Activated CD4-positive, alpha-beta T cell treated with anti-CD3 and anti-CD28 coated beads for 24 hours (primary cell): ENCODE results near the gene MADD.

ENCODE experiments used
- DNase-seq, 2 donors: peaks; one replicate each; pipeline ENCODE4 v3.0.0-alpha.2; 2020; ENCODE audit warnings: low read depth in 2 of 2

MADD gene

DNA sequence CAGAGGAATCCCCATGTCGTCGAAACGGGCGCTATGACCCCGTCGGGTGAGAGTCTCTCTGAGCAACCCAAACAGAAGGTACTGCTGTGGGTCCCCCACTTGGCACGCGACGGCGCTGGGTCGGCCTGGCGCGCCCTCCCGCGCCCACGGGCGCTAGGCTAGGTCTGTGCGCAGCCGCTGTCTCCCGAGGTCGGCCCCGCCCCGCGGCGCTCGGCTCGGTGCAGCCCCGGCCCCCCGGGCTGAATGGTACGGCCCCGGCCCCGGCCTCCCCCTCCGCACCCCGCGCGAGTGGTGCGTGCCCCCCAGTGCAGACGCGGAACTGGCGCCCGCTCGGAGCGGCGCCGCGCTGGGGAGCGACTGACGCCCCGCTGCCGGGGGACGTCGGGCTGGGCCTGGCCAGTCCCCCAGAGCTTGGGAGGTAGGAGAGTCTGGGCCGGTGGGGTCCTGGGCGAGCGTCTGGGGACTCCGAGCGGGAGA is at the start of gene MADD:
Gene MADD, plus strand, starts transcription at position 305 of the 477 bp plus-strand sequence.
- DNase-seq: peak; percentile 84 to 85

DNA sequence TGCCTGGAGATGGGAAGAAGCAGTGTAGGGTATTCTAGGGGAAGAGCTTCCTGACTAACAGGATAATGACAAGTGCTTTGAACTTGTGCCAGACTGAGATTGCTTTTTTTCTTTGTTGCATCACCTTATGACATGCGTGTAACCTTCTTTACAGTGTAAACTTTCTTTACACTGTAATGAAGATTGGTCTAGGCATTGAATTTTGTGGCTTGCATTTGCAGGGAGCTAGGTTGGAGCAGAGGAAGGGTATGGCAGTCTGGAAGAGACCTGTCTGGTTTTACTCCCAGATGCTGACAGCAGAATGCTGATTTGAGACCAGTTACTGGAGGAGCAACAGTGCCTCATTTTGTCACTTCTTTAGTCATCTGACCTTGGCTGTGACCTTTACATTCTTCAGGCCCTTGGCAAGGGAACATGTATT is 49.5 kb upstream of the MADD start:
- no peak for DNase-seq

DNA sequence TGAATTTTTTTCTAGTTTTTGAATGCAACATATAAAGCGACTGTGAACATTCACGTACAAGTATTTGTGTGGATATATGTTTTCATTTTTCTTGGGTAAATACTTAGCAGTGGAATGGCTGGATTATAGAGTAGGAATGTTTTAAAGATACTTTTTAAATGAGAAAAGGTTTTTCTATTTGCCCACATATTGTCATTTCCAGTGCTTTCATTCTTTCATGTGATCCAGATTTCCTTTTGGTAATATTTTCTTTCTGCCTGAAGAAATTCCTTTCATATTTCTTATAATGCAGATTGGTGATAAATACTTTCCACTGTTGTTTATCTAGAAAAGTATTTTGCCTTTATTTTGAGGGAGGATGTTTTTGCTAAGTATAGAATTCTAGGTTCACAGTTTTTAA is 47.2 kb upstream of the MADD start:
- DNase-seq: no peak

DNA sequence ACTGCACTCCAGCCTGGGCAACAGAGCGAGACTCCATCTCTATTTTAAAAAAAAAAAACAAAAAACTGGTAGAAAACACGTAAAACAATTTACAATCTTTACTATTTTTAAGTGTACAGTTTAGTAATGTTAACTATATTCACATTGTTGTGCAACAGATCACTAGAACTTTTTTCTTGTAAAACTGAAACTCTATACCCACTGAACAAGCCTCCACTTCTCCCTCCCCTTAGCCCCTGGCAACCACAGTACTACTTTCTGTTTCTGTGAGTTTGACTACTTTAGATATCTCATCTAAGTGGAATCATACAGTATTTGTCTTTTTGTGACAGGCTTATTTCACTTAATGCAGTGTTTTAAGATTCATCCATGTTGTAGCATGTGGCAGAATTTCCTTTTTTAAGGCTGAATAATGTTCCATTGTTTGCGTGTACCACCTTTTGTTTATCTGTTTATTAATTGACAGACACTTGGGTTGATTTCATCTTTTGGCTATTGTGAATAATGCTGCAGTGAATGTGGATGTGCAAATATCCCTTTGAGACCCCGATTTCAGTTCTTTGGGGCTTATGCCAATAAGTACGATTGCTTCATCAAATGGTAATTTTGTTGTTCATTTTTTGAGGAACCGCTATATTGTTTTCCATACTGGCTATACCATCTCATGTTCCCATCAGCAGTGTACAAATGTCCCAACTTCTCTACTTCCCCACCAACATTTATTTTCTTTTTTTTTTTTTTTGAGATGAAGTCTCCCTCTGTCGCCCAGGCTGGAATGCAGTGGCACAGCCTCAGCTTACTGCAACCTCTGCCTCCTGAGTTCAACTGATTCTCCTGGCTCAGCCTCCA is 44.2 kb upstream of the MADD start:
- DNase-seq: no peak

DNA sequence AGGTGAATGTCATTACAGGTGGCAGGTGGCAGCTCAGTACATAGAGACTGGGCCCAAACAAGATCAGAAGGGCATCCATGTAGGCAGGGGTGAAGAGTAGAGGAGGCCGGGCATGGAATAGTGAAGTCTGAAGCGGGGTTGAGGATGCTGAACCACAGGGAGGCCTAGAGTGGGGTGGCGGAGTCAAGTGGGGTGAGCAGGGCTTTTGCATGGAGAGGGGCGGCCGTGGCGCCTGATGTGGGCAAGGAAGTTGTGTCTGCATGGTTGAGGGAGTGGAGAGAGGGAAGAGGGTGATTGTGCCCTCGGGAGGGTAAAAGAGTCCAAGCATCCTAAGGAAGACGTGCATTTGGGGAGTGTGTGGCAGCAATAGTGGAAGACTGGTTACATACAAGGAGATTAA is 40.8 kb upstream of the MADD start:
- no peak for DNase-seq

DNA sequence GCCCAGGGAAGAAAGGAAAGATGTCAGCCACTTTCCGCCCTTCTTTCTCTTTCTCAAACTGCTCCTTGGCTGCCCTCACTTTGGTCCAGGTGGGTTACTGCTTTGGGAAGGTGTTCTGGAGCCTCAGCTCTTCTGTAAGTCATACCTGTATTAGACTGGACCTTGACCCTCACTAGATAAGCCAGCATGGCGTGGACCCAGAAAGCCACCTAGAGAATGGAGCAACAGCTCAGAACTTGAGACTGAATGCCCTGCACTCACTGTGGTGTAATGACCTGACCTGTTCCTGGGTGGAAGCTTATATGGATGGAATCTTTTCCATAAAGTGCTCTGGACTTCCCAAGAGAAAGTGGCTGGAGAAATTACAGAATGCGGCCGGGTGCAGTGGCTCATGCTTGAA is 36.9 kb upstream of the MADD start:
- DNase-seq: no peak

DNA sequence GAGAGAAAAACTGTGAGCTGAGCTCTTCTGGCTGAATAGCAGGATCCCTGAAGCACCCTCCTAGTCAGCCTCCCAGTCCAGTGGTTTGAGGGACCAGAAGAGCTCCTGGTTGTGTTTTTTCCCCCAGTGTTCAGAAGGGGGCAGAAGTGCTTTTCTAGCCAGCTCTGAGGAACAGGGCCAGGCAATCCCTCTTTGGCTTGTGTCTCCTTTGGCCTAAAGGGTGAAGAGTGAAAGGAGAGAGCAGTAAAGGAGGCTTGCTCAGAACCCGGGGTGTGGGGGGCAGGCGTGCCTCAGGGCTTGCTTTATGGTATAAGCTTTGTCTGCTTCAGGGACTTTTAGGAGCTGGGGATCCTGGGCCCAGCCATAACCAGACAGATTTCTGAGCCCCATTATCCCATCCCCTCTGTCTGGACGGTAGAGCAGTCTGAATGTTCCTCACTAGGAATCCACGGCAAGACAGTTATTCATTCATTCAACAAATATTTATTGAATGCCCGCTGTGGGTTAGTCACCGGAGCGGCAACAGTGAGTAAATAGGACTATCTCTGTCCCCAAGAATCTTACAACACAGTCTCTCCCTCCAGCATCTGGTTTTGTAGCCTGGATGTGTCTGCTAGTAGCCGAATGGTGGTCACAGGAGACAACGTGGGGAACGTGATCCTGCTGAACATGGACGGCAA is 35.8 kb upstream of the MADD start:
- DNase-seq: no peak

DNA sequence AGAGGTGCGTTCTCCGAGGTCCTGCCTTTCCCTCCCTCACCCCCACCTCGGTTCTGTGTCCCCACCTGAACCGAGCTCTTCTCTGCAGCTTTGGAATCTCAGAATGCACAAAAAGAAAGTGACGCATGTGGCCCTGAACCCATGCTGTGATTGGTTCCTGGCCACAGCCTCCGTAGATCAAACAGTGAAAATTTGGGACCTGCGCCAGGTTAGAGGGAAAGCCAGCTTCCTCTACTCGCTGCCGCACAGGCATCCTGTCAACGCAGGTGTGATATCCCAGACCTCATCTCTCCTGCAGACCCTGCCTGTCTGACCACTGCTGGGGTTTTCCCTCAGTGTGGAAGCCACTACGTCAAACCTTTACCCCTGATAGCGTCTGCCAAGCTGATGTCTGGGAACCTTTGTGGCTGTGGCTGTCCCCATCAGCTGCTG is 35.2 kb upstream of the MADD start:
- DNase-seq: peak in 1 of 2 donors; percentile 28

DNA sequence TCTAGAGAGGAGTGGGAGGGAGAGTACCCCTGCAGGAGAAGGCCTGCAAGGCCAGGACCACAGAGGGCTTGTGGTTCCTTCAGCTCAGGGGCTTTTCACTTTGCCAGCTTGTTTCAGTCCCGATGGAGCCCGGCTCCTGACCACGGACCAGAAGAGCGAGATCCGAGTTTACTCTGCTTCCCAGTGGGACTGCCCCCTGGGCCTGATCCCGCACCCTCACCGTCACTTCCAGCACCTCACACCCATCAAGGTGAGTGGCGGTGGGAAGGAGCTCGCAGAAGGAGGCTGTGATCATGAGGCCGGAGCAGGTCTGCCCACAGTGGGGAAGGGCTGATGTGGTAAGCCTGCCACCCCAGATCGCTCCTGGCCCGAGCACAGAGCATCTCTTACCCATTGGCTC is 34.8 kb upstream of the MADD start:
- no peak for DNase-seq

DNA sequence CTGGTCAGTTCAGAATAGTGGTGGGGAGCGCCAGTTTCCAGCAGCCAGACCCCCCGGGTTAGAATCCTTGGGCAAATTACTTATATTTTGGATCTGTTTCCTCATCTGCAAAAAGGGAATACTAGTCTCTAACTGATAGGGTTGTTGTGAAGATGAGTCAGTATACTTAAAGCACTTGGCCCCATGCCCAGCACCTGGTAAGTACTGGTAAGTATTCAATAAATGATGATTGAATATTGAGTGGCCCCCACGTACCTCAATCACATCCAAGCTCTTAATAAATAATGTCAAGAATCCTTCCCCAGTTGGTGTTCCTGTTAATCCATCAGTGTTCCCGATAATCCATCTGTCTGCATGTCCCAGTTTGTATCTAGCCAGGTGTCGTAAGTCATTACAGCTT is 33.5 kb upstream of the MADD start:
- no peak for DNase-seq

DNA sequence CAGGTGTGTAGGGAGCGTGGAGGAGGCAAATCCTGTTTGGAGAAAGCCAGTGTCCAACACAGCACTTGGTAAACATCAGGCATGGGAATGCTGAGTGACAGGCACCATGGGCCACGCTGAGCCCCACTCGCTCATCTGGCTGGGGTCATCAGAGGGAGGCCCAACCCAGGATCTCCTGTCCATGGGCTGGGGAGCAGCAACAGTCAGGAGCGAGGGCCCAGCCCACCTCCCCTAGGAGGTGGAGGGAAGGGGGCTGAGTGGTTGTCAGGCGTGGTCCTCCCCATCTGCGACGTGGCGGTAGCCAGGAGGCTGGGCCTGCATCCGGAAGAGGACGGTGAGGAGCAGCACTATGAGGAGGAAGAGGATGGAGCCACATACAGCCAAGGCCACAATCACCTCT is 30.1 kb upstream of the MADD start:
- DNase-seq: no peak

DNA sequence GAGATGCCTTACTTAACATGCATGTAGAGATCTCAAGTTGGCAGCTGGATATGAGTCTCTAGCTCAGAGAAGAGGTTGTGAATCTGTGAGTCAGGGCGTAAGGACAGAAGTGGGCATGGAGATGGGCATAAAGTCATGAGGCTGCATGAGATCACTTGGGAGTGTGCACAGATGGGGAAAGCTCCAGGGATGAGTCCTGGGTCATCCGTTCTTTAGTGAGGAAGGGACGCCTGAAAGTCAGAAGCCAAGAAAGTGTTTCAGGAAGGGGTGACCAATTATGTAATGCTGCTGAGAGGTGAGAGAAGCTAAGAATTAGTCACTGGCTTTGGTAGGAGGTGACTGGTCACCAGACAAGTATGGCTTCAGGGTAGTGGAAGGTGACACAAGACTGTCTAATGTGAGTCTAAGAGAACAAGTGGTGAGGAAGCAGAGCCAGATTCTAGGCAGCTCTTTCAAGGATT is 28.1 kb upstream of the MADD start:
- no peak for DNase-seq

DNA sequence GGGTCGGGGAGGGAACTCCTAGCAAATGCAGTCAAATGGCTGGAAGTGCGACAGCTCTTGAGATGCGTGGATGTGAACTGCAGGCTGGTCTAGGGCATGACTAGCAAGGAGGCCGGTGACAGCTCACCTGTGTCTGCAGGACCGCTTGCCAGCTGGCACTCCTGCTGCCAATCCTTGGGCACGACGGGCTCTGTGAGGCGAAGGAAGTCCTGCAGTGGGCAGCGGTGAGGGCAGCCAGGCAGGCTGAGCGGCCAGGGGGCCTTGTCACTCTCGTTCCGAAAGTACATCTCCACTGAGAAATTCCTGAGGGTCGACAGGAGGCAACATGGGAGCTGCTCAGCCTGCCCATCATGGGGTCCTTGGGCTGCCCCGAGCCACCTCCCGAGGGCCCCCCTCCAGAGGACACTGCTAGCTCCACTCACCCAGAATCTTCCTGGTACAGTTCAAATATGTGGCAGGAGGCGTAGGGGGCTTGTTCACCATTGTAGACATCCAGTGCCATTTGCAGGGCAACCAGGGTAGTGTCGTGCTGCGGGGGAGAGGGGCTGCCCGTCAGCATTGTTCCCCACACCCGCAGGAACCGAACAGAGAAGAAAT is 27.2 kb upstream of the MADD start:
- no peak for DNase-seq

DNA sequence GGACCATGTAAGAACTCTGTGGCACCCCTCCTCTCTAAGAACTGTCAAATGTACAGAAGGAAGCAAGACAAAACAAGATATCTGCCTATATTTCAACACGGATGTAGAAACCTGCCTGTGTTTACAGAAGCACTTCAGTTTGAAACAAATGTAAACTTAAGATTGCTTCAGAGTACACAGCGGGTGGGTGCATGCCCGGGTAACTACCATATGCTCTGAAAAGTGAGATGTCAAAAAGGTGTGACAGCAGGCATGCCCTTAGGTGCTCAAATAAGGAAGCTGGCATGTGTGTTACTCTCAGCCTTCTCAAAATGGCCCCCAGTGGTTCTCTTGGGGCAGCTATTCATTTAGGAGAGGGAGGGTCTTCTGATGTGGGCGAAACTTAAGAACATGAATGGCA is 26.5 kb upstream of the MADD start:
- DNase-seq: no peak

DNA sequence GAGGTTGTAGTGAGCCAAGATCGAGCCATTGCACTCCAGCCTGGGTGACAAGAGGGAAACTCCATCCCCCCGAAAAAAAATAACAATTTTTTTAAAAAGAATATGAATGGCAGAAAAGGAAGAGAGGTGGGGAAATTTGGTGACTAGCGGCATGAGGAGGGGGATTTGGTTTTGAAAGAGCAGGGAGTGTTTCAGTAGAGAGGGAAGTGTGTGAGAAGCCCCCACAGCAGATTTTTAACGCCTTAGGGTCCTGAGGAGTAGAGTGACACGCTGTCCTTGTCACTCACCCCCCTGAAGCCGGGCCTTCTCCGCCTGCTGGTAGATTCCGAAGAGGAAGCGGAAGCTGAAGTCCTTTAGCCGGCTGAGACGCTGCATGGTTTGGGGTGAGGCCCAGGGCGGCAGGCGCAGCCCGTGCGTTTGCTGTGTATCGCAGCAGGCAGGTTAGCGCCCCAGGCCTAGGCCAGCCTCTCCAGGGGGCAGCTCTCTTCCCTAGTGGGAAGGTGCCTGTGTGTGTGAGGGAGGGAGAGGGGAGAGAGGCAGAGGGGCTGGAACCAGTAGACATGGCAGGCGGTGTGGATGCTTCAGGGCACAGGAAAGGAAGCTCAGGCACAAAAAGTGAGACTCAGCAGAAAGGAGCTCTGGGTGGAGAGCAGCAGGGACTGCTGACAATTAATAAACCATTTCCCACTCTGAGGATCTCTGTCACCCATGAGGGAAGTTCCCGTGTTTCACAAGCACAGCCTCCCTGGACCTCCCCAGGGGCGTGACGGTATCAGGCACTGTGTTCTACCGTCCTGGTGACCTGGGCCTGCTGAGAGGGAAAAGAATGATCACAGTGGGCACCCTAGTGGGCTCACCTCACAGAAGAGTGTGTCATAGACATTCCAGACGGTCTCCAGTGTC is 25.2 kb upstream of the MADD start:
- no peak for DNase-seq

DNA sequence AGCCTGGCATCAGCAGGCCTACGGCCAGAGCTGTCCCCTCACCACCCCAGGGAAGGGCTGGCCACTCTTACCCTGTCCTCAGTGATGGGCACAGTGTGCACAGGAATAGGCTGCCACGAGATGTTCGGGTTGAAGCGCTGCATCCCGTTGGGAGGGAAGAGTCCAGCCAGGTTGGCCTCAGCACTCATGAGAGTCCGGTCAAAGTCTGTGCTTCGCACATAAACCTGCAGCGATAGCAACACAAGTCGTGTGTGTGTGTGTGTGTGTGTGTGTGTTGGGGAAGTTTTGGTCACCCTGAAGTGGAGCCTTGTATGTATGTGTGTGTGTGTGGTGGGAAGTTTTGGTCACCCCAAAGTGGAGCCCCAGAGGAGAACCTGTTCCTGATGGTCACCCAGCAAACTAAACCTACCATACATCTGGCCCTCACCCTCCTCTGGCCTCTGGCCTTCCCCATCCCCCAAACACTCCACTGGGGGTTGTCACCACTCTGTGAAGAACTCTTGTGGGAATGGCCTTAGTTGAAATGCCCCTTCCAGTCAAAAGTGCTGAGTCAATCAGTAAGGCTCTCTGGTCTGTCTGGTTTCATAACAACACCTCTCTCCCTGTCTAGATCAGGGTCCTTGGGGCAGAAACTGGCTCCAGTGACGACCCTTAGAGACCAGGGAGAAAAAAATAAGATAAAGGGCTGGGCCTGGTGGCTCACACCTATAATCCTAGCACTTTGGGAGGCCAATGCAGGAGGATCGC is 24.1 kb upstream of the MADD start:
- DNase-seq: no peak

DNA sequence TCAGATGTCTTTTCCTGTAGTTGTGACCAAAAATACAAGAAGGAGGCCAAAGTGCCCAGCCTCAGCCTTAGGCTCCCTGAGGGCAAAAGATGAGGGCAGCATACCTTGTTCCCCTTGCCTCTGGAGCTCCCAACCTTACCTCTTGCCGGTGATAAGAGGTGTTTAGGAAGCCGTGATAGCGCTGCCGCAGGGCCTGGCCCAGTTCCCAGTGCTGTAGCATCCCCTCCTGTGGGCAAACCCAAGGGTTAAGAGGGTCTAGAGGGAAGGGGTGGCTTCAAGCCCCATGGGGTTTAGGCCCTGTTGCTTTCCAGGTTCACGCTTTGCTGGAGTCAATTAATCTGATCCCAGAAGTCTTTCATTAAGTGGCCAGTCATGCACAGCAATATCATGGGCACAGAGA is 22.4 kb upstream of the MADD start:
- DNase-seq: no peak

DNA sequence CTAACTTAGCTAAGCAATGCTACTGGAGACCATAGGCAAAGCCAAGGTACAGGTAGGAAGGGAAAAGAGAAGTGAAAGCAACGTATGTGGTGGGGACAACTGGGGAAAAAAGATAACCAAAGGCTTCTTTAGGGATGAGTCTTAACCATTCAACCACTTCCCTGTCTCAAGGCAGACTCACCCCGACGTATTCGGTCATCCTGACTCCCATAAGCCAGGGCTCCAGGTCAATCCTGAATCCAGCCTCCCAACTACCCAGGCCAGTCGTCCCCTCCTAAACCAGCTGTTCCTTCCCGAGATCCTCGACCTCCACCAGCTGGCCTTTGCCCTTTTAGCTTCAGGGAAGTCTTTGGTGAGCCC is 21.6 kb upstream of the MADD start:
- DNase-seq: no peak

DNA sequence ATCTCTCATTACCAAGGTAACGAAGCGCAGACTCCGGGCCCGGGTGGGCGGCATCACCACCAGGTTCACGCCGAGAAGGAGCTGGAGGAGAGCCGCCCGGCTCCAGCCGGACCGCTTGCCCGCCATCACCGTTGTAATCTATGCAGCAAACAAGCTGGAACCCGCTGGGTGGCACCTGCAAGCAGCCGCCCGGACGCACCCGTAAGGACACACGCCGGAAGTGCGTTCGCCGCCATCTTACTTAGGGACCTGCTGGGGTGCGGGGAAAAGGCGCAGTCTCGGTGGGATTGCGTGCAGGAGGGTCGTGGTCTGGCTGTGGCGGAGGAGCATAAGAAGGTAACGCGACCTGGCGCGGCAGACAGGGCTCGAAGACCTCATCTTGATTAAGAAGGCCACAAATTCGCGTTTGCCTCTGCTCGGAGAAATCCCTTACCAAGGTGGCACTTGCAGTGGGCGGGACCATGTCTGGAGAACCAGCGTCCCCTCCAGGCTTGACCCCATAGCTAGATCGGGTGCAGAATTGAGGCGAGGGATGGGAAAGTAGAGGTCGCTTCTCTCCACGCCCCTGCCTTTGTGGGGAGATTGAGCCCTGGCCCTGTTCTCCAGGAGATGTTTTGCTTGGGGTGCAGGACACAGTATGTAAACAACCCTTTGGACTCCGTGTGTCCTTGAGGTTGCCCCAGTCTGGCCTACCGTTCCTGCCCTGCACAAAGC is 21.1 kb upstream of the MADD start, which contains the start of gene ACP2:
Gene ACP2, minus strand, starts transcription at position 151 of the 714 bp plus-strand sequence. Its CDS starts 25 bp downstream, at position 126.
- peak; percentile 77 to 79 for DNase-seq

DNA sequence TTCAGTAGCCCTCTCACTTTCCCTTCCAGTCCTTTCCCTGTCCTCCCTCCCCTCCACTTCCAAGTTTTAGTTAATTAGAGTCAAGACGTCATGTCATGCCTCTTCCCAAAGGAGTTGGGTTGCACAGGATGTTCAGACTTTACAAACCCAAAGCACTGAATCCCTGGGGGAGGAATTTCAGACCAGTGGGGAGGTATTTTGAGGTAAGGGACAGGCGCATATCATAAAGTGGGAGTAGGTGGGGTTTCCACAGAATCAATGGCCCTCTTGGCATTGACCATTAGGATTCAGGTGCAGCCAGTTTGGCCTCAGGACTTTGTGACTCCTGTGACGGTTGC is 20.6 kb upstream of the MADD start:
- DNase-seq: no peak
